ENCODE results near the gene EEFSEC. TPM values are rescaled to one million over a fixed set of nuclear protein-coding genes. Genes with fewer than 3 reads are reported as not detected.

The EEFSEC gene
- total RNA-seq, 1 experiment from 2014 or later: 13.8 TPM

- DNase-seq (ENCODE audit: low read depth): no peak
These were observed 235.7 kb downstream of the EEFSEC start for GRCh38 chr3:128388932-128389331.

- no peak for DNase-seq (ENCODE audit: low read depth)
These were observed 237.6 kb downstream of the EEFSEC start for GRCh38 chr3:128390867-128391266.

DNA sequence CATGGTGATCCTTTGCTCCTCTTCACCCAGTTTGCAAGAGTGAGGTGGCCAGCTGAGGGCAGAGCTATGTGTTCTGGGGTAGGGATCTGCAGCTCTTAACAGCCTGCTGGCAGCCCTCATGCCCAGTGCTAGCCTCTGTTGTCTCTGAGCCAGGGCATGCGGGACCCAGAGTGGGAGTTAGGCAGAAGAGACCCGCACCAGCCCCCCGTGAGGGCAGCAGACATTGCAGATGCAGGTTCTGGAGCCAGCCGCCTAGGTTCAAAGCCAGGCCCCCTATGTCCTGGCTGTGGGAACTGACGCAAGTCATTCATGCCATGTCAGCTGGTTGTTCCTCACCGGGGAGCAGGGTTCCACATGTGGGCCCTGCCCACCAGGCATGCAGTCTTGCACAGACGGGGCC, 238.7 kb downstream of the EEFSEC start:
- DNase-seq (ENCODE audit: low read depth): no peak

GRCh38 chr3:128392818-128393544, 239.7 kb downstream of the EEFSEC start:
- no peak for DNase-seq (ENCODE audit: low read depth)

DNA sequence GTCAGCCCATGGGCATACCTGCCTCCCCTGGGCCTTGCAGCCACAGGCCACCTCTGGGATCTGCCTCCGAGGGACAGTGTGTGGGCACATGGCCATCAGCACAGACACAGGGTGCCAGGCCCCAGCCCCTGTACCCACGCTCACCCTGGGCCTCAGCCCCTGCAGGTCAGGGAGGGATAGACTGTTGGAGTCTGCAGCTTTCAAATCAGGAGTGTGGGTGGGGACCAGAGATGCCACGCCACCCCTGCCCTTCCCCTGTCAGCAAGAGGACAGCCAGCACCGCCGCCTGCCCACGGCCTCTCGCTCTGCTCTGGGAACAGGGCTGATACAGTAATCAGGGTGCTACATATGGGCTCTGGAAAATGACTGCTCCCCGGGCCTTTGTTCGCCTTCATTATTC, 240.8 kb downstream of the EEFSEC start:
- DNase-seq (ENCODE audit: low read depth): no peak

GRCh38 chr3:128395046-128395445, 241.8 kb downstream of the EEFSEC start:
- DNase-seq (ENCODE audit: low read depth): no peak

- DNase-seq (ENCODE audit: low read depth): no peak
These were observed 242.3 kb downstream of the EEFSEC start for GRCh38 chr3:128395500-128396162.

DNA sequence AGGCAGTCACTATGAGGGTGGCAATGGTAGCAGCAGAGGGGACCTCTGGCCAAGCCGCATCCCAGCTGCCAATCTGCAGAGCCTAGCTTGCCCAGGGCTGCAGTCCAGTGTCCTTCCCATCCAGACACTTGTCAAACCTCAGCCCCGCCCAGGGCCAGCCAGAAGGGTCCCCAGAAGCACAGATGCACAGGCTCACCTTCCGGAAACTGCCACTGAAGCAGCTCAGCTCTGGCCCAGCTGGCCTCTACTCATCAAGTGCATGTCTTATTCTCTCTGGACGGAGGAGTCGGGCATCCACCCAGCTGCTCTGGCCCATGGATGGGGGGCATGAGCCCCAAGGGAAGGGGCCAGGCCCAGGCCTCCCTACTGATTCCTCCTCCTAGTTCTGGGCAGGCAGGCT, 244.2 kb downstream of the EEFSEC start:
- no peak for DNase-seq (ENCODE audit: low read depth)

DNA sequence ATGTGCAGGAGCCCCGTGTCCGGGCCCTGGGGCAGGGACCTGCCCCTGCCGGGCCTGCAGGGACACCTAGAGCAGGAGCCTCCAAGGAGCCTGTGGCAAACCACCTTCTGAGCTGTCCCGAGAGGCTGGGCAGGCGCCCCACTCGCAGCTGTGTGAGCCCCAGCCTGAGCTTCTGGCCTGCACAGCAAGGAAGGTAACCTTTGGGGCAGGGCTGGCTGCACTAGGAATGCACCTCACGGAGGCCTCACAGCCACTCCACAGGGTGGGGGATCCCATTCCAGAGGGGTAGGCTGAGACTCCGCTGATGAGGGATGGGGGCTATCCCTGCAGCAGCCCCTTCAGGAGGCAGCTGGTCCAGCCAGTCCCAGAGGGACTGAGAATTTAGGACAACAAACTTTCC, 245.3 kb downstream of the EEFSEC start:
- DNase-seq (ENCODE audit: low read depth): no peak

DNA sequence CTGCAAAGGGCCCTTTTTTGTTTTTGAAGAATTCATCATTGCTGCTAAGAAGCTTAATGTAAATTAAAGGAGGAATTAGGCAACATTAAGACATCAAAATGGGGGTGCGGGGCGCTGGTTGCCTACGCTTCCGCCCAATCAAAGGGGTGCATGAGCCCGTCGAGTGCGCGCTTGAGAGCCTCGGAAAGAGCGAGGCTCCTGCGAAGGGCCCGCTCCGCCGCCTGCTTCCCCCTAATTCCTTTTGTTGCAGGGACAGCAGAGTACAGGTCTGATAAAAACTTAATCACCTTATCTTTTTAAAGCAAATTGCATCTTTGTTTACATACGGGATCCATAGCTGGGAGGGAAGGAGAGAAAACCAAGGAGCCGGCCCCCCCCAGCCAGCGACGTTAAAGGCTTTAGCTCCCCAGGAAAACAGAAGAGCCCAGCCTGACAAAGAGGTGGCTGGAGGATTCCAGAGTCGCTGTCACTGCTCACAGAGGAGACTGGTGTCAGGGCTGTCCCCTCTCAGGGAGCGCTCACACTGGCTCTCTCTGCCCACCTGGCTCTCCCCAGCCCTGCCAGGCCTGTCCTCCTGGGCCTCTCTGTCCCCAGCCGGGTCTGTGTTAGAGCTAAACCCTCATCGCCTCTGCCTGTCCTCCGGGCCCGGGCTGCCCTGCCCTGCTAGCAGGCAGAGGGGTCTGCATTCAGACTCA, 246.1 kb downstream of the EEFSEC start:
- no peak for DNase-seq (ENCODE audit: low read depth)

GRCh38 chr3:128400671-128401070, 247.4 kb downstream of the EEFSEC start:
- DNase-seq (ENCODE audit: low read depth): no peak

DNA sequence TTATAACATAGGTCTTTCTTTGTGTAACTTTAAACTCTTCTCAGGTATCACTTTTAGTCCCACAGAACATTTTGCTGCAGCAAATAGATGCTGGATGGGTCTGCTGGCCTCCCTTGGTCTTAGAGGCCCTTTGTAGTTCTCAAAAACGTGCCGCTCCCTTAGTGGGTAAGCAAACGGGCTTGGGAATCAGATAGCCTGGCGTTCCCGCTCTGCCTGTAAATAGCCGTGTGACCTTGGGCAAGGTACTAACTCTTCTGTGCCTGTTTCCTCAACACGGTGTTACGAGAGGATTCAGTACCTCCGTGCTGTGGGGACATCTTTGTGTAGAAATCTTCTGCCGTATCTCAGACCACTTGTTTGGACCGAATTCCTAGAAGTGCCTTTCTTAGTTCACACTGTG, 249.0 kb downstream of the EEFSEC start:
- DNase-seq (ENCODE audit: low read depth): no peak

DNA sequence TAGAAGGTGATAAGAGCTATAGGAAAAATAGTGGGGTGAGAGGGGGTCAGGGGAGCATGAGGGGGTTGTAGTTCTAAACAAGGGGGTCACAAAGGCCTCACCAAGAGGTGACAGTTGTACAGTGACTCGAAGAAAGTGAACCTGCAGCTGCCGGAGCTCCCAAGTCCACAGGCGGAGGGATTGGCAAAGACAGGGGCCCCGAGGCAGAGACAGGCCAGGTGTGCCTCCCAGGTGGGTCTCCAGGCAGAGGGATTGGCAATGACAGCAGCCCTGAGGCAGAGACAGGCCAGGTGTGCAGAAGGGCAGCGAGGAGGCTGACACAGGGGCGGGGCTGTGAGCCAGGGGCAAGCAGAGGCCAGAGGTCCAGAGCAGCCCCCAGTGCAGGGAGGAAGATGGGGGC, 249.7 kb downstream of the EEFSEC start:
- DNase-seq (ENCODE audit: low read depth): no peak

GRCh38 chr3:128404276-128405068, 251.2 kb downstream of the EEFSEC start:
- DNase-seq (ENCODE audit: low read depth): no peak

DNA sequence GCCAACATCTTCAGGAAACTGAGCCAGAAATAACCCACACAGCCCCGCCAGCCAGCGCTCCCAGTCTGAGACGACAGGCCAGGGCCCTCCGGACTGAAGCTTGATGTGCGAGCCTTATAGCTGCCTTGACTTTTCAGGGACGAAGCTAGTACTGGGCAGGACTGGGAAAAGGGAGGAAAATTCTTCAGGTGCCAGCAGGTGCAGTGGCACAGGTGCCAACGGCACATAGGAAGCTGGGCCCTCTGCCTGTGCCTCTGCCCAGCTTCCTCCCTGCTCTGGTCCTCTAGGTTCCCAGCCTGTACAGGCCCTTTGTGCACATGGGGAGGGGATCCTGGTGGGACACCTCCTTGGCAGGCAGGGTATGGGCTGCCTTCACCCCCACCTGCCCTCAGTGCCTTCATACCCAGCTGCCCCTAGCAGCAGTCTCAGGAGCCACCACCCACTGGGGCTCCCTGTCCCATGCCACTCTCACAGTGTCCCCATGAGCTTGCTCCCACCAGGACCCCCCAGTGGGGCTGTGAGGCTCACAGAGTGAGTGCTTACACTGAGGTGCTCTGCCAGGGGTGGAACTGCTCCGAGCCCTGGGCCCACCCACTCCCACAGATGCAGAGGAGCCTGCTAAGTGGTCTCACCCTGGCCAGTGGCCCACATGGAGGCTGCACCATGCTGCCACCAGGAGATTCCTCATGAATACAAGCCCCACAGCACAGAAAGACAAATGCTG, 252.4 kb downstream of the EEFSEC start:
- no peak for DNase-seq (ENCODE audit: low read depth)

DNA sequence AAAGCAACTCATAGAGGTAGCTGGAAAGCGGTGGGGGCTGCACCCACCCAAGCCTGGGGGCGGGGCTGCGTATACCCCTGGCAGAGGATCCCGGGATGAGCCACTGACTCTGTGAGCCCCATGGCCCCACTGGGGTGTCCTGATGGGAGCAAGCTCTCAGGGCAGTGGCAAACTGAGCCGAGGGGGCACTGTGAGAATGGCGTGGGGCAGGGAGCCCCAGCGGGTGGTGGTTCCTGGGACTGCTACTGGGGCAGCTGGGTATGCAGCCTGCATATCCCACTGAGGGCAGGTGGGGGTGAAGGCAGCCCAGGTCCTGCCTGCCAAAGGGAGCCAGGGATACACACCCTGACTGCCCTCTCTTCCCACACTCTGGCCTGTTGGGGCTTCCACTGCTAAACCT, 254.0 kb downstream of the EEFSEC start:
- no peak for DNase-seq (ENCODE audit: low read depth)

GRCh38 chr3:128408012-128408692, 254.9 kb downstream of the EEFSEC start:
- no peak for DNase-seq (ENCODE audit: low read depth)

- no peak for DNase-seq (ENCODE audit: low read depth)
These were observed 255.7 kb downstream of the EEFSEC start for GRCh38 chr3:128408693-128409623.
